NCI-H345 treated with DMSO at 0.1 percent for 48 hours (cell line): Measurements from ENCODE around the gene CYP3A5.
A peak's percentile ranks its signal among the peaks of the same experiment; 100 is the strongest.

Experiments used
- DNase-seq: peaks from one replicate; lab custom pipeline; 2025; ENCODE audit not compliant: unreplicated experiment; lab: John Stamatoyannopoulos, UW

The CYP3A5 gene

GRCh38 chr7:99616359-99617191 lies 63.2 kb downstream of the CYP3A5 start, which contains the start of gene ZSCAN25:
Gene ZSCAN25, plus strand, starts transcription at chr7:99616946. Its CDS starts 2,661 bp downstream, at chr7:99619607.
- peak; percentile 80 for DNase-seq

GRCh38 chr7:99615989-99616358 lies 63.8 kb downstream of the CYP3A5 start:
- no peak for DNase-seq

- no peak for DNase-seq
These were observed 65.3 kb downstream of the CYP3A5 start for GRCh38 chr7:99614495-99614894.

GRCh38 chr7:99607548-99607947 lies 72.2 kb downstream of the CYP3A5 start:
- DNase-seq, result no peak

DNA sequence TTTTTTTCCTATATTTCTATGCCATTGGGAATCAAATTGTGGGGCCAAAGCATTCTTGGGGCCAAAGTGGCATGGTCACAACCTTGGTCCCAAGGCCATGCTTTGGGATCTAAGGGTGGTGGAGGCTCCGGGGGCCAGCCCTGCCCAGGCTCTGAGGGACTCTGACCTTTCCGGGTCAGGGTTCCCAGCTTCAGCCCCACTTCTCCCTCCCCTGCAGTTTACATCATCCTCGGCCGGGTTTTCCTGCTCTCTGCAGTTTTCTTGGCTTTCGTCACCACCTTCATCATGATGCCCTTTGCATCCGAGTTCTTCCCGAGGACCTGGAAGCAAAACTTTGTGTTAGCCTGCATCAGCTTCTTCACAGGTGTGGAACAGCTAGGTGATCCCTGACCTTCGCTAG lies 73.3 kb downstream of the CYP3A5 start:
- DNase-seq, result no peak

DNA sequence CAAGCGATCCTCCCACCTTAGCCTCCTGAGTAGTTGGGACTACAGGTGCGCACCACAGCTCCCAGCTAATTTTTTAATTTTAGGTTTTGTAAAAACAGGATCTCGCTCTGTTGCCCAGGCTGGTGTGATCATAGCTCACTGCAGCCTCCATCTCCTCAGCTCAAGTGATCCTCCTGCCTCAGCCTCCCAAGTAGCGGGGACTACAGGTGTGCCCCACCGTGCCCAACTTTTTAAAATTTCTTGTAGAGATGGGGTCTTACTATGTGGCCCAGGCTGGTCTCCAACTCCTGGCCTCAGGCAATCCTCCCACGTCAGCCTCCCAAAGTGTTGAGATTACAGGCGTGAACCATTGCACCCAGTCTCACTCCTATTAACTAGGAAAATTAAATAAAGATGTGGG lies 74.3 kb downstream of the CYP3A5 start:
- DNase-seq, result no peak

GRCh38 chr7:99601656-99602310 lies 78.0 kb downstream of the CYP3A5 start:
- no peak for DNase-seq

DNA sequence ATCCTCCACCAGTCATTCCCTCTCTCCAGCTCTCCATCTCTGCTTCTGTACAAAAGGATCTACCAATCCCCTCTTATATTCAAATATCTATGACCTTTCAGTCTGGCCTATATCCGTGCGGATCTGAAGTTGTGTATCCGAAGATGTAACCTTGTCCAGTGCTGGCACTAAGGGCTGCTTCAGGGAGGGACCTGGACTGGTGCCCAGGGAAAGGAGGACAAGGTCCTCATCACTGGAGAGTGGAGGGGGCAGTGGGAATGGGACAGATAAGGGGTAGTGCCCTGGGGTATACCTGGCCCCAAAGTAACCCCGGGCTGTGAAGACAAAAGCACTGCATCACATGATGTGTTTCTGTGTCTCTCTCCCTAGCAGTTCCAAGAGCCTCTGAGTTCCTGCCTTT lies 80.0 kb downstream of the CYP3A5 start:
- DNase-seq, result no peak
